HepG2 (cell line): Measurements from ENCODE around the gene FNBP1L. TPM values are rescaled to one million over a fixed set of nuclear protein-coding genes. Genes with fewer than 3 reads are reported as not detected.

Experiments used
- ASH2L ChIP-seq: fragments of 300-600, 200-600 bp; sonication (generic); IDR thresholded peaks from 2 replicates; pipeline ENCODE4 v1.7.0; 2017; ENCODE audit warnings: low read depth, mild to moderate bottlenecking, moderate library complexity, mixed read lengths, low read length; ENCODE audit not compliant: insufficient read length
- CENPT ChIP-seq: sonication (generic); formaldehyde crosslinking; IDR thresholded peaks from 2 replicates; pipeline ENCODE4 v1.8.0; 2022; ENCODE audit warnings: low read depth, mild to moderate bottlenecking, moderate library complexity, missing genetic modification reagents
- FLYWCH1 ChIP-seq: sonication (generic); formaldehyde crosslinking; IDR thresholded peaks from 2 replicates; pipeline ENCODE4 v1.8.1; 2023; ENCODE audit warnings: mild to moderate bottlenecking, missing genetic modification reagents
- KDM5B ChIP-seq: sonication (generic); formaldehyde crosslinking; IDR thresholded peaks from 2 replicates; pipeline ENCODE4 v1.4.0; 2020; ENCODE audit warnings: missing genetic modification reagents, mild to moderate bottlenecking, borderline replicate concordance
- LCORL ChIP-seq, 2 experiments: fragments of 450-650 bp in 1 of 2; sonication (generic) in 1 of 2; formaldehyde crosslinking in 1 of 2; IDR thresholded peaks; 2 replicates each; pipeline versions ENCODE4 v1.5.0 to v1.6.1; 2017 to 2020; ENCODE audit warnings: antibody characterized with exemption in 1 of 2, missing genetic modification reagents in 1 of 2
- MEF2D ChIP-seq: sonication (generic); formaldehyde crosslinking; IDR thresholded peaks from 2 replicates; pipeline ENCODE4 v1.5.1; 2020; ENCODE audit warnings: mild to moderate bottlenecking, missing genetic modification reagents
- POLR2G ChIP-seq: fragments of 200-400 bp; formaldehyde crosslinking; IDR thresholded peaks from 2 replicates; pipeline ENCODE4 v1.6.1; 2018; ENCODE audit warnings: mild to moderate bottlenecking, low read depth, low read length, moderate library complexity
- PRMT3 ChIP-seq: sonication (generic); formaldehyde crosslinking; IDR thresholded peaks from 2 replicates; pipeline ENCODE4 v1.8.1; 2022; ENCODE audit warnings: low read depth, mild to moderate bottlenecking, moderate library complexity, missing genetic modification reagents, borderline replicate concordance
- THYN1 ChIP-seq: sonication (generic); formaldehyde crosslinking; IDR thresholded peaks from 2 replicates; pipeline ENCODE4 v1.8.1; 2023; ENCODE audit warnings: low read depth, mild to moderate bottlenecking, moderate library complexity, missing genetic modification reagents, borderline replicate concordance
- ZC3H13 ChIP-seq: sonication (generic); formaldehyde crosslinking; IDR thresholded peaks from 2 replicates; pipeline ENCODE4 v1.8.1; 2023; ENCODE audit warnings: mild to moderate bottlenecking, missing genetic modification reagents, moderate library complexity
- ZKSCAN5 ChIP-seq: sonication (generic); formaldehyde crosslinking; IDR thresholded peaks from 2 replicates; pipeline ENCODE4 v1.5.1; 2020; ENCODE audit warnings: mild to moderate bottlenecking, missing genetic modification reagents
- ZNF17 ChIP-seq: sonication (generic); formaldehyde crosslinking; IDR thresholded peaks from 2 replicates; pipeline ENCODE4 v1.5.0; 2020; ENCODE audit warnings: mild to moderate bottlenecking, missing genetic modification reagents
- ZNF292 ChIP-seq: sonication (generic); formaldehyde crosslinking; IDR thresholded peaks from 2 replicates; pipeline ENCODE4 v1.8.1; 2022; ENCODE audit warnings: mild to moderate bottlenecking, low read depth, missing genetic modification reagents, borderline replicate concordance
- ZNF326 ChIP-seq: sonication (generic); formaldehyde crosslinking; IDR thresholded peaks from 2 replicates; pipeline ENCODE4 v1.4.0; 2020; ENCODE audit warnings: missing genetic modification reagents, borderline replicate concordance
- ZNF34 ChIP-seq: sonication (generic); formaldehyde crosslinking; IDR thresholded peaks from 2 replicates; pipeline ENCODE4 v1.4.0; 2020; ENCODE audit warnings: mild to moderate bottlenecking, missing genetic modification reagents, borderline replicate concordance
- ZNF468 ChIP-seq: sonication (generic); formaldehyde crosslinking; IDR thresholded peaks from 2 replicates; pipeline ENCODE4 v1.8.0; 2022; ENCODE audit warnings: mild to moderate bottlenecking, moderate library complexity, missing genetic modification reagents
- ZNF496 ChIP-seq: sonication (generic); formaldehyde crosslinking; IDR thresholded peaks from 2 replicates; pipeline ENCODE4 v1.8.1; 2023; ENCODE audit warnings: mild to moderate bottlenecking, moderate library complexity, missing genetic modification reagents; ENCODE audit not compliant: insufficient replicate concordance
- ZNF530 ChIP-seq: sonication (generic); formaldehyde crosslinking; IDR thresholded peaks from 2 replicates; pipeline ENCODE4 v1.5.0; 2020; ENCODE audit warnings: low read depth, mild to moderate bottlenecking, missing genetic modification reagents
- ZNF543 ChIP-seq: sonication (generic); formaldehyde crosslinking; IDR thresholded peaks from 2 replicates; pipeline ENCODE4 v1.4.0; 2020; ENCODE audit warnings: mild to moderate bottlenecking, missing genetic modification reagents
- ZNF670 ChIP-seq: sonication (generic); formaldehyde crosslinking; IDR thresholded peaks from 2 replicates; pipeline ENCODE4 v1.8.0; 2022; ENCODE audit warnings: mild to moderate bottlenecking, missing genetic modification reagents, borderline replicate concordance
- polyA plus RNA-seq, 8 experiments: library from polyadenylated mRNA; depleted of rRNA in 3 of 8; stranded (reverse) in 7 of 8; unstranded in 1 of 8; fragments of >200 nt; fragmentation: Illumina TruSeq in 4 of 8; extraction: Trizol in 4 of 8; gene quantifications; 2 replicates each; pipeline versions ENCODE4 v1.2.1 to v1.2.3, GENCODE V29; 2011 to 2016; ENCODE audit warnings: low read depth in 4 of 8, missing spikeins in 1 of 8, mixed read lengths in 1 of 8; ENCODE audit not compliant: insufficient read depth in 1 of 8
- total RNA-seq, 5 experiments: library from RNA; depleted of rRNA; stranded (reverse); fragments of >200 nt; fragmentation: Illumina TruSeq; extraction: Trizol; gene quantifications; 2 replicates each; pipeline ENCODE4 v1.2.3, GENCODE V29; 2016; ENCODE audit warnings: low read depth in 1 of 5
- TF ChIP-seq, protein P1 (sequence below): sonication (generic); formaldehyde crosslinking; IDR thresholded peaks from 2 replicates; pipeline ENCODE4 v1.5.0; 2020; ENCODE audit warnings: missing genetic modification reagents
- TF ChIP-seq, protein P2 (sequence below): sonication (generic); formaldehyde crosslinking; IDR thresholded peaks from 2 replicates; pipeline ENCODE4 v1.4.0; 2020; ENCODE audit warnings: missing genetic modification reagents, borderline replicate concordance
- TF ChIP-seq, protein P3 (sequence below): sonication (generic); formaldehyde crosslinking; conservative IDR thresholded peaks from 2 replicates; pipeline ENCODE4 v1.8.0; 2022; ENCODE audit warnings: mild to moderate bottlenecking, moderate library complexity, missing genetic modification reagents

The FNBP1L gene
- total and polyA plus RNA-seq, 2 of the 13 experiments (the other 11 are each of a cell fraction or from before 2014, with no cell fraction given), result 24.1 to 27.1 TPM

DNA sequence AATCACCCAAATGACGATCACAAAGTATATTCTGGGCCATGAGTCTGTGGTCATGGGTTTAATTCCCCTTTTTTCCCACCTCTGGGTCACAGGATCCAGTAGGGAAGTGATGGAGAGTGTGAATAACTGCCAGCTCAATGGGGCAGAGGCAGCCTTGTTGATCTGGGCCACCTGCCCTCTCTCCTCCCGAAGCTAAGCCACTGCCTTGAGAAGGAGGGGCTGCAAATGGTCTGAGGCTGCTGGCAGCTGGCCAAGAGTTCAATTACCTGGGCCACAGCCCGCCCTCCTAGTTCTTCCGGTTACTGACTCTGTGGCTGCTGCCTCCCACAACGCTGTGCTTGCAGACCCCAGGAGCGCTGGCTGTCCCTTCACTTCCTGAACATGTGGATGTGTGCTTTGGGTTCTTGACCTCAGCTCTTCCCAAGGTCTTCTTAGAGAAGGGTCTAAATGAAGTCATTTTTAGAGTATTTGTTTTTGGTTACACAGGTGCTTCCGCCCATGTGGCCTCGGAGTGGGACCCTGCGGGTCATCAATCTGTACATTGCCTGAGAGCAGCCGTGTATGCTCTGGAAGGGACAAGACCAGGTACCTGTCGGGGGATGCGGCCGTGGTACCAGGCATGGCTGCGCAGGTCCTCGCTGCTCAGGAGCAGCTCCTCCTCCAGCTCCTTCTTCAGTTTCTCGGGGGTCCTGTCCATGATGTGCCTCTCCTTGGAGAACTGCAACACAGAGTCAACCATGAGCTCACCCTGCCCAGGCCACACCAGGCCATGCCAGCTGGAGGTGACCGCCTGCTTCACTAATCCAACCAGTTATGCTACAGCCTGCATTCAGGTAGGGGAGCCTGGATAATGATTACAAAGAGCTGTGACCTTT is 144.0 kb downstream of the FNBP1L start (continued):
- 0 out of 2 replicates have a peak, but pooled peaks have one; percentile 7 for TF ChIP-seq ZNF468
- TF ChIP-seq ZNF292 (CRISPR knock-in tag), result peak; percentile 91; the same call in 1 of the 2 replicates
- no peak for TF ChIP-seq CENPT (CRISPR knock-in tag)
- TF ChIP-seq, protein P1, sequence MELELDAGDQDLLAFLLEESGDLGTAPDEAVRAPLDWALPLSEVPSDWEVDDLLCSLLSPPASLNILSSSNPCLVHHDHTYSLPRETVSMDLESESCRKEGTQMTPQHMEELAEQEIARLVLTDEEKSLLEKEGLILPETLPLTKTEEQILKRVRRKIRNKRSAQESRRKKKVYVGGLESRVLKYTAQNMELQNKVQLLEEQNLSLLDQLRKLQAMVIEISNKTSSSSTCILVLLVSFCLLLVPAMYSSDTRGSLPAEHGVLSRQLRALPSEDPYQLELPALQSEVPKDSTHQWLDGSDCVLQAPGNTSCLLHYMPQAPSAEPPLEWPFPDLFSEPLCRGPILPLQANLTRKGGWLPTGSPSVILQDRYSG, result no peak
- TF ChIP-seq, protein P2, sequence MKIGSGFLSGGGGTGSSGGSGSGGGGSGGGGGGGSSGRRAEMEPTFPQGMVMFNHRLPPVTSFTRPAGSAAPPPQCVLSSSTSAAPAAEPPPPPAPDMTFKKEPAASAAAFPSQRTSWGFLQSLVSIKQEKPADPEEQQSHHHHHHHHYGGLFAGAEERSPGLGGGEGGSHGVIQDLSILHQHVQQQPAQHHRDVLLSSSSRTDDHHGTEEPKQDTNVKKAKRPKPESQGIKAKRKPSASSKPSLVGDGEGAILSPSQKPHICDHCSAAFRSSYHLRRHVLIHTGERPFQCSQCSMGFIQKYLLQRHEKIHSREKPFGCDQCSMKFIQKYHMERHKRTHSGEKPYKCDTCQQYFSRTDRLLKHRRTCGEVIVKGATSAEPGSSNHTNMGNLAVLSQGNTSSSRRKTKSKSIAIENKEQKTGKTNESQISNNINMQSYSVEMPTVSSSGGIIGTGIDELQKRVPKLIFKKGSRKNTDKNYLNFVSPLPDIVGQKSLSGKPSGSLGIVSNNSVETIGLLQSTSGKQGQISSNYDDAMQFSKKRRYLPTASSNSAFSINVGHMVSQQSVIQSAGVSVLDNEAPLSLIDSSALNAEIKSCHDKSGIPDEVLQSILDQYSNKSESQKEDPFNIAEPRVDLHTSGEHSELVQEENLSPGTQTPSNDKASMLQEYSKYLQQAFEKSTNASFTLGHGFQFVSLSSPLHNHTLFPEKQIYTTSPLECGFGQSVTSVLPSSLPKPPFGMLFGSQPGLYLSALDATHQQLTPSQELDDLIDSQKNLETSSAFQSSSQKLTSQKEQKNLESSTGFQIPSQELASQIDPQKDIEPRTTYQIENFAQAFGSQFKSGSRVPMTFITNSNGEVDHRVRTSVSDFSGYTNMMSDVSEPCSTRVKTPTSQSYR (CRISPR knock-in tag), result no peak; the same call in 1 of the 2 replicates
- no peak for TF ChIP-seq THYN1
- TF ChIP-seq FLYWCH1 (CRISPR knock-in tag), result no peak
- peak; percentile 61; the same call in 1 of the 2 replicates for TF ChIP-seq ZC3H13 (CRISPR knock-in tag)
- peak; percentile 85 for TF ChIP-seq LCORL (IDR thresholded peaks at IDR 0.05)
- TF ChIP-seq LCORL (CRISPR knock-in tag; IDR thresholded peaks at IDR 0.05), result peak; percentile 92
- TF ChIP-seq ZNF17 (CRISPR knock-in tag), result no peak
- TF ChIP-seq, protein P3, sequence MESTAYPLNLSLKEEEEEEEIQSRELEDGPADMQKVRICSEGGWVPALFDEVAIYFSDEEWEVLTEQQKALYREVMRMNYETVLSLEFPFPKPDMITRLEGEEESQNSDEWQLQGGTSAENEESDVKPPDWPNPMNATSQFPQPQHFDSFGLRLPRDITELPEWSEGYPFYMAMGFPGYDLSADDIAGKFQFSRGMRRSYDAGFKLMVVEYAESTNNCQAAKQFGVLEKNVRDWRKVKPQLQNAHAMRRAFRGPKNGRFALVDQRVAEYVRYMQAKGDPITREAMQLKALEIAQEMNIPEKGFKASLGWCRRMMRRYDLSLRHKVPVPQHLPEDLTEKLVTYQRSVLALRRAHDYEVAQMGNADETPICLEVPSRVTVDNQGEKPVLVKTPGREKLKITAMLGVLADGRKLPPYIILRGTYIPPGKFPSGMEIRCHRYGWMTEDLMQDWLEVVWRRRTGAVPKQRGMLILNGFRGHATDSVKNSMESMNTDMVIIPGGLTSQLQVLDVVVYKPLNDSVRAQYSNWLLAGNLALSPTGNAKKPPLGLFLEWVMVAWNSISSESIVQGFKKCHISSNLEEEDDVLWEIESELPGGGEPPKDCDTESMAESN (CRISPR knock-in tag), result peak; percentile 69; the same call in 1 of the 2 replicates
- TF ChIP-seq ZNF496, result no peak
- TF ChIP-seq ASH2L, result peak; percentile 36
- no peak for TF ChIP-seq ZNF34 (CRISPR knock-in tag)
- 0 out of 2 replicates have a peak, but pooled peaks have one; percentile 17 for TF ChIP-seq ZKSCAN5 (CRISPR knock-in tag)
- TF ChIP-seq MEF2D (CRISPR knock-in tag), result peak; percentile 96
- TF ChIP-seq POLR2G, result peak; percentile 83
- peak; percentile 92; the same call in 1 of the 2 replicates for TF ChIP-seq ZNF543 (CRISPR knock-in tag)
- TF ChIP-seq KDM5B, result peak; percentile 51
- no peak for TF ChIP-seq PRMT3 (CRISPR knock-in tag)
- no peak for TF ChIP-seq ZNF670 (CRISPR knock-in tag)
- TF ChIP-seq ZNF530, result no peak
- TF ChIP-seq ZNF326 (CRISPR knock-in tag), result no peak
